Measurements from ENCODE around the gene ATP5F1E.

The ATP5F1E gene

DNA sequence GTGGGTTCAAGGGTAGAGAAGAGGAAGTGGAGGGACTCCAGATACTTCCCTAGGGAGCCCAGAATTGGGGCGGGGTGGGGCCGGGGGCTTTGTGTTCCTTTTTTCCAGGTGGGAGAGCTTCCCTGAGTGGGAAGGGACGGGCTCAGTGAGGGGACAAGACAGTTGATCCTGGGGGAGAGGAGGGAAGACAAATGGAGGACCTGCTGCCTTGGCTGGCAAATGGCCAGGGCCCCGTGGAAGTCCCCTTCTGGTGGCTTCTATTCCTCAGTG, 27.7 kb downstream of the ATP5F1E start:
- H3K27ac ChIP-seq (ENCODE audit: extremely low read depth, low read depth, low read length) = no peak overlapping the region
- no peaks in the 10 kb centered on the region for H3K9me3 ChIP-seq (ENCODE audit: control insufficient read depth, insufficient read depth, low read depth, low read length)
- POLR2A ChIA-PET = no interaction called here
- no peak overlapping the region for H3K4me3 ChIP-seq (ENCODE audit: low read depth, low read length)
- peaks cover 0 to 17% of the 10 kb centered on the region in 2 experiments; a peak in 1 of 3 replicates for H3K36me3 ChIP-seq (ENCODE audit: control insufficient read depth in 2 of 2, insufficient read depth in 1 of 2, low read length in 2 of 2)
- CTCF ChIA-PET = no interaction called here
- peaks cover 5% of the 10 kb centered on the region; the same call in 1 of the 2 replicates for H3K4me1 ChIP-seq (ENCODE audit: control insufficient read depth, insufficient read depth, low read length)
- TF ChIP-seq, protein P1, sequence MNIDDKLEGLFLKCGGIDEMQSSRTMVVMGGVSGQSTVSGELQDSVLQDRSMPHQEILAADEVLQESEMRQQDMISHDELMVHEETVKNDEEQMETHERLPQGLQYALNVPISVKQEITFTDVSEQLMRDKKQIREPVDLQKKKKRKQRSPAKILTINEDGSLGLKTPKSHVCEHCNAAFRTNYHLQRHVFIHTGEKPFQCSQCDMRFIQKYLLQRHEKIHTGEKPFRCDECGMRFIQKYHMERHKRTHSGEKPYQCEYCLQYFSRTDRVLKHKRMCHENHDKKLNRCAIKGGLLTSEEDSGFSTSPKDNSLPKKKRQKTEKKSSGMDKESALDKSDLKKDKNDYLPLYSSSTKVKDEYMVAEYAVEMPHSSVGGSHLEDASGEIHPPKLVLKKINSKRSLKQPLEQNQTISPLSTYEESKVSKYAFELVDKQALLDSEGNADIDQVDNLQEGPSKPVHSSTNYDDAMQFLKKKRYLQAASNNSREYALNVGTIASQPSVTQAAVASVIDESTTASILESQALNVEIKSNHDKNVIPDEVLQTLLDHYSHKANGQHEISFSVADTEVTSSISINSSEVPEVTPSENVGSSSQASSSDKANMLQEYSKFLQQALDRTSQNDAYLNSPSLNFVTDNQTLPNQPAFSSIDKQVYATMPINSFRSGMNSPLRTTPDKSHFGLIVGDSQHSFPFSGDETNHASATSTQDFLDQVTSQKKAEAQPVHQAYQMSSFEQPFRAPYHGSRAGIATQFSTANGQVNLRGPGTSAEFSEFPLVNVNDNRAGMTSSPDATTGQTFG (tag by site-specific recombination; IDR thresholded peaks at IDR 0.05; ENCODE audit: borderline replicate concordance) = no peak
- TF ChIP-seq ZNF112 (tag by site-specific recombination; IDR thresholded peaks at IDR 0.05) (no peak), SALL2 (tag by site-specific recombination; IDR thresholded peaks at IDR 0.05; ENCODE audit: borderline replicate concordance) (no peak), ZNF596 (tag by site-specific recombination; IDR thresholded peaks at IDR 0.05) (no peak), IKZF3 (tag by site-specific recombination; IDR thresholded peaks at IDR 0.05) (no peak), ZNF354C (tag by site-specific recombination; IDR thresholded peaks at IDR 0.05; ENCODE audit: borderline replicate concordance, low read depth) (no peak), ZNF37A (tag by site-specific recombination; IDR thresholded peaks at IDR 0.05) (no peak), GLIS2 (tag by site-specific recombination; IDR thresholded peaks at IDR 0.05) (no peak), SETDB1 (IDR thresholded peaks at IDR 0.05; ENCODE audit: insufficient read length, low read length) (no peak), ZNF239 (tag by site-specific recombination; IDR thresholded peaks at IDR 0.05) (no peak), YY1 (tag by site-specific recombination; IDR thresholded peaks at IDR 0.05) (no peak)
- TF ChIP-seq, protein P2, sequence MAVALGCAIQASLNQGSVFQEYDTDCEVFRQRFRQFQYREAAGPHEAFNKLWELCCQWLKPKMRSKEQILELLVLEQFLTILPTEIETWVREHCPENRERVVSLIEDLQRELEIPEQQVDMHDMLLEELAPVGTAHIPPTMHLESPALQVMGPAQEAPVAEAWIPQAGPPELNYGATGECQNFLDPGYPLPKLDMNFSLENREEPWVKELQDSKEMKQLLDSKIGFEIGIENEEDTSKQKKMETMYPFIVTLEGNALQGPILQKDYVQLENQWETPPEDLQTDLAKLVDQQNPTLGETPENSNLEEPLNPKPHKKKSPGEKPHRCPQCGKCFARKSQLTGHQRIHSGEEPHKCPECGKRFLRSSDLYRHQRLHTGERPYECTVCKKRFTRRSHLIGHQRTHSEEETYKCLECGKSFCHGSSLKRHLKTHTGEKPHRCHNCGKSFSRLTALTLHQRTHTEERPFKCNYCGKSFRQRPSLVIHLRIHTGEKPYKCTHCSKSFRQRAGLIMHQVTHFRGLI (tag by site-specific recombination; IDR thresholded peaks at IDR 0.05) = no peak
- TF ChIP-seq, protein P3, sequence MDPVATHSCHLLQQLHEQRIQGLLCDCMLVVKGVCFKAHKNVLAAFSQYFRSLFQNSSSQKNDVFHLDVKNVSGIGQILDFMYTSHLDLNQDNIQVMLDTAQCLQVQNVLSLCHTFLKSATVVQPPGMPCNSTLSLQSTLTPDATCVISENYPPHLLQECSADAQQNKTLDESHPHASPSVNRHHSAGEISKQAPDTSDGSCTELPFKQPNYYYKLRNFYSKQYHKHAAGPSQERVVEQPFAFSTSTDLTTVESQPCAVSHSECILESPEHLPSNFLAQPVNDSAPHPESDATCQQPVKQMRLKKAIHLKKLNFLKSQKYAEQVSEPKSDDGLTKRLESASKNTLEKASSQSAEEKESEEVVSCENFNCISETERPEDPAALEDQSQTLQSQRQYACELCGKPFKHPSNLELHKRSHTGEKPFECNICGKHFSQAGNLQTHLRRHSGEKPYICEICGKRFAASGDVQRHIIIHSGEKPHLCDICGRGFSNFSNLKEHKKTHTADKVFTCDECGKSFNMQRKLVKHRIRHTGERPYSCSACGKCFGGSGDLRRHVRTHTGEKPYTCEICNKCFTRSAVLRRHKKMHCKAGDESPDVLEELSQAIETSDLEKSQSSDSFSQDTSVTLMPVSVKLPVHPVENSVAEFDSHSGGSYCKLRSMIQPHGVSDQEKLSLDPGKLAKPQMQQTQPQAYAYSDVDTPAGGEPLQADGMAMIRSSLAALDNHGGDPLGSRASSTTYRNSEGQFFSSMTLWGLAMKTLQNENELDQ (tag by site-specific recombination; IDR thresholded peaks at IDR 0.05; ENCODE audit: low read depth) = no peak

DNA sequence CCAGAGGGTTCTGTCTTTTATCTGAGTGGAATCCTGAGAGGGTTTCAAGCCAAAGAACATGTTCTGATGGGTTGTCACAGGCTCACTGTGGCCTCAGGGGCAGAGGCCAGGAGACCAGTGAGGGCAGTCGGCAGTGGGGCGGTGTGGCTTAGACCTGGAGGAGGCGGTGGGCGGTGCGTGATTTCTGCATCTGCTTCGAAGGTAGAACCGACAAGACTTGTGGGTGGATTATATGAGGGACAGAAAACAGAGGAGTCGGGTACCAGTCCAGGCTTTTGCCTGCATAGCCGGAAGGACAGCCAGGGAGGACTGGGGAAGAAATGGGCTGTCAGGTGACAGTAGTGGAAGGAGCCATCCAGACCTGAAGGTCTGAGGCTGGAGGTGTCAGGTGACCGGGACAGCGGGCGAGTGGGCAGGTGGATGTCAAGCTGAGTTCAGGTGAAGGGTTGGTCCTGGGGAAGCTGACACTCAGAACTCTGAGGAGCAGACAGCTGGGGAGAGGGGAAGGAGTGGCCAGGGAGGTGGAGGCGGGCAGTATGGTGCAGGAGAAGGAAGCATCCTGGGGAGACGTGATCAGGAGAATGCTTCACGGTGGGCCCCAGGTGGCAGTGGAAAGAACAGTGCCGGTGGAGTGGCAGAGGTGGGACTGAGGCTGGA, 28.2 kb downstream of the ATP5F1E start:
- peaks cover 0 to 20% of the 10 kb centered on the region in 2 experiments; a peak in 2 of 3 replicates for H3K36me3 ChIP-seq (ENCODE audit: control insufficient read depth in 2 of 2, insufficient read depth in 1 of 2, low read length in 2 of 2)
- ChIA-PET POLR2A (no interaction called here), CTCF (no interaction called here)
- no peak overlapping the region for H3K4me3 ChIP-seq (ENCODE audit: low read depth, low read length)
- H3K27ac ChIP-seq (ENCODE audit: extremely low read depth, low read depth, low read length) = no peak overlapping the region
- H3K4me1 ChIP-seq (ENCODE audit: control insufficient read depth, insufficient read depth, low read length) = peaks cover 5% of the 10 kb centered on the region; the same call in 1 of the 2 replicates
- no peaks in the 10 kb centered on the region for H3K9me3 ChIP-seq (ENCODE audit: control insufficient read depth, insufficient read depth, low read depth, low read length)
- TF ChIP-seq ZNF596 (tag by site-specific recombination; IDR thresholded peaks at IDR 0.05) (no peak), ZNF350 (tag by site-specific recombination; IDR thresholded peaks at IDR 0.05) (no peak), ZFHX2 (tag by site-specific recombination; conservative IDR thresholded peaks at IDR 0.05) (peak; percentile 54), SCRT2 (tag by site-specific recombination; IDR thresholded peaks at IDR 0.05) (no peak), ZNF121 (tag by site-specific recombination; IDR thresholded peaks at IDR 0.05) (no peak), ZNF23 (tag by site-specific recombination; IDR thresholded peaks at IDR 0.05; ENCODE audit: borderline replicate concordance) (no peak), EGR2 (tag by site-specific recombination; IDR thresholded peaks at IDR 0.05; ENCODE audit: low read depth) (peak; percentile 84)
- TF ChIP-seq, protein P4, sequence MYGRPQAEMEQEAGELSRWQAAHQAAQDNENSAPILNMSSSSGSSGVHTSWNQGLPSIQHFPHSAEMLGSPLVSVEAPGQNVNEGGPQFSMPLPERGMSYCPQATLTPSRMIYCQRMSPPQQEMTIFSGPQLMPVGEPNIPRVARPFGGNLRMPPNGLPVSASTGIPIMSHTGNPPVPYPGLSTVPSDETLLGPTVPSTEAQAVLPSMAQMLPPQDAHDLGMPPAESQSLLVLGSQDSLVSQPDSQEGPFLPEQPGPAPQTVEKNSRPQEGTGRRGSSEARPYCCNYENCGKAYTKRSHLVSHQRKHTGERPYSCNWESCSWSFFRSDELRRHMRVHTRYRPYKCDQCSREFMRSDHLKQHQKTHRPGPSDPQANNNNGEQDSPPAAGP (tag by site-specific recombination; IDR thresholded peaks at IDR 0.05) = no peak
- TF ChIP-seq, protein P3 (tag by site-specific recombination; IDR thresholded peaks at IDR 0.05; ENCODE audit: low read depth) = no peak
- TF ChIP-seq, protein P5, sequence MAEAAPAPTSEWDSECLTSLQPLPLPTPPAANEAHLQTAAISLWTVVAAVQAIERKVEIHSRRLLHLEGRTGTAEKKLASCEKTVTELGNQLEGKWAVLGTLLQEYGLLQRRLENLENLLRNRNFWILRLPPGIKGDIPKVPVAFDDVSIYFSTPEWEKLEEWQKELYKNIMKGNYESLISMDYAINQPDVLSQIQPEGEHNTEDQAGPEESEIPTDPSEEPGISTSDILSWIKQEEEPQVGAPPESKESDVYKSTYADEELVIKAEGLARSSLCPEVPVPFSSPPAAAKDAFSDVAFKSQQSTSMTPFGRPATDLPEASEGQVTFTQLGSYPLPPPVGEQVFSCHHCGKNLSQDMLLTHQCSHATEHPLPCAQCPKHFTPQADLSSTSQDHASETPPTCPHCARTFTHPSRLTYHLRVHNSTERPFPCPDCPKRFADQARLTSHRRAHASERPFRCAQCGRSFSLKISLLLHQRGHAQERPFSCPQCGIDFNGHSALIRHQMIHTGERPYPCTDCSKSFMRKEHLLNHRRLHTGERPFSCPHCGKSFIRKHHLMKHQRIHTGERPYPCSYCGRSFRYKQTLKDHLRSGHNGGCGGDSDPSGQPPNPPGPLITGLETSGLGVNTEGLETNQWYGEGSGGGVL (tag by site-specific recombination; IDR thresholded peaks at IDR 0.05) = no peak

Data from HEK293 (cell line).